OCI-LY1 (cell line): ENCODE data around the gene MTUS2.

ENCODE experiments used
- H2AFZ ChIP-seq: fragments of 200-600 bp; sonication (generic), shearing (Covaris generic); 2 replicates; pipeline ENCODE4 v1.6.0; 2014; ENCODE audit warnings: antibody characterized with exemption, mild to moderate bottlenecking, low read length
- H3F3A ChIP-seq: fragments of 200-600 bp; sonication (generic), shearing (Covaris generic); 2 replicates; pipeline ENCODE4 v1.6.0; 2014; ENCODE audit warnings: mild to moderate bottlenecking, antibody characterized with exemption, low read length, moderate library complexity; ENCODE audit not compliant: insufficient read depth
- H3K27ac ChIP-seq: fragments of 200-600 bp; sonication (generic); 2 replicates; pipeline ENCODE4 v1.5.1; 2014; ENCODE audit warnings: low read length, mixed run types, mild to moderate bottlenecking, low read depth; ENCODE audit not compliant: poor library complexity, severe bottlenecking
- H3K27me3 ChIP-seq: fragments of 200-600 bp; sonication (generic); 2 replicates; pipeline ENCODE4 v1.6.0; 2014; ENCODE audit warnings: antibody characterized with exemption, mild to moderate bottlenecking, low read length, moderate library complexity; ENCODE audit not compliant: insufficient read depth
- H3K36me3 ChIP-seq: fragments of 200-600 bp; sonication (generic); 2 replicates; pipeline ENCODE4 v1.6.1; 2014; ENCODE audit warnings: mild to moderate bottlenecking, antibody characterized with exemption, low read length, moderate library complexity, mixed read lengths; ENCODE audit not compliant: insufficient read depth
- H3K4me1 ChIP-seq: fragments of 200-600 bp; sonication (generic); 2 replicates; pipeline ENCODE4 v1.5.1; 2014; ENCODE audit warnings: mild to moderate bottlenecking, low read length, moderate library complexity; ENCODE audit not compliant: insufficient read depth, severe bottlenecking
- H3K4me2 ChIP-seq: fragments of 200-600 bp; sonication (generic), shearing (Covaris generic); 2 replicates; pipeline ENCODE4 v1.6.1; 2014; ENCODE audit warnings: low read length
- H3K4me3 ChIP-seq: fragments of 200-600 bp; sonication (generic); 2 replicates; pipeline ENCODE4 v1.5.1; 2014; ENCODE audit warnings: low read length, low read depth, mild to moderate bottlenecking, mixed read lengths; ENCODE audit not compliant: poor library complexity, severe bottlenecking
- H3K79me2 ChIP-seq: fragments of 200-600 bp; shearing (Covaris generic); 2 replicates; pipeline ENCODE4 v1.6.1; 2016; ENCODE audit warnings: mixed run types, low read length, mixed read lengths; ENCODE audit not compliant: insufficient read depth
- H3K9ac ChIP-seq: fragments of 200-600 bp; sonication (generic), shearing (Covaris generic); 2 replicates; pipeline ENCODE4 v1.6.1; 2014; ENCODE audit warnings: mild to moderate bottlenecking, low read length, mixed read lengths
- H3K9me2 ChIP-seq: fragments of 200-600 bp; sonication (generic), shearing (Covaris generic); 2 replicates; pipeline ENCODE4 v1.6.1; 2014; ENCODE audit warnings: low read depth, mild to moderate bottlenecking, low read length, mixed read lengths
- H3K9me3 ChIP-seq: fragments of 200-600 bp; shearing (Covaris generic); 2 replicates; pipeline ENCODE4 v1.6.1; 2014; ENCODE audit warnings: low read length, mixed read lengths
- H4K20me1 ChIP-seq: fragments of 200-600 bp; sonication (generic), shearing (Covaris generic); 2 replicates; pipeline ENCODE4 v1.6.0; 2016; ENCODE audit warnings: mild to moderate bottlenecking, low read length; ENCODE audit not compliant: insufficient read depth
- CTCF ChIP-seq: fragments of 200-600 bp; sonication (generic), shearing (Covaris generic); IDR thresholded peaks from 2 replicates; pipeline ENCODE4 v1.5.1; 2017; ENCODE audit warnings: mild to moderate bottlenecking, antibody characterized with exemption, low read length, moderate library complexity, mixed read lengths
- EZH2 ChIP-seq: fragments of 200-600 bp; sonication (generic), shearing (Covaris generic); IDR thresholded peaks from 2 replicates; pipeline ENCODE4 v1.8.0; 2017; ENCODE audit warnings: borderline replicate concordance, mixed run types, mild to moderate bottlenecking, antibody characterized with exemption, low read length, moderate library complexity, mixed read lengths

MTUS2 gene

GRCh38 chr13:29525757-29526156 is 705.6 kb downstream of the MTUS2 start:
- no peak overlapping the region for H2AFZ ChIP-seq

GRCh38 chr13:29526741-29527140 is 706.6 kb downstream of the MTUS2 start:
- Histone ChIP-seq H3K9ac (no peak overlapping the region), H3K4me3 (no peak overlapping the region), H3K4me1 (no peaks in the 10 kb centered on the region), H3K79me2 (no peaks in the 10 kb centered on the region), H3F3A (no peaks in the 10 kb centered on the region), H3K27me3 (no peaks in the 10 kb centered on the region), H3K36me3 (peaks cover 87% of the 10 kb centered on the region), H3K9me3 (no peaks in the 10 kb centered on the region), H3K4me2 (no peak overlapping the region), H3K27ac (no peak overlapping the region), H3K9me2 (no peaks in the 10 kb centered on the region), H4K20me1 (no peaks in the 10 kb centered on the region), H2AFZ (no peak overlapping the region)
- TF ChIP-seq CTCF: no peak
- TF ChIP-seq EZH2: no peak

More at GRCh38 chr13:29525757-29526156, 705.6 kb downstream of the MTUS2 start:
- Histone ChIP-seq H3K9me2 (no peaks in the 10 kb centered on the region), H3K27ac (no peak overlapping the region), H3K9me3 (no peaks in the 10 kb centered on the region), H3K4me1 (no peaks in the 10 kb centered on the region), H4K20me1 (no peaks in the 10 kb centered on the region), H3K27me3 (no peaks in the 10 kb centered on the region), H3F3A (no peaks in the 10 kb centered on the region), H3K79me2 (no peaks in the 10 kb centered on the region), H3K9ac (no peak overlapping the region), H3K4me3 (no peak overlapping the region), H3K36me3 (peaks cover 88% of the 10 kb centered on the region), H3K4me2 (no peak overlapping the region)
- TF ChIP-seq CTCF: no peak
- TF ChIP-seq EZH2: no peak

- Histone ChIP-seq H3K4me3 (no peak overlapping the region), H3K36me3 (peaks cover 87% of the 10 kb centered on the region), H3K4me1 (no peaks in the 10 kb centered on the region), H4K20me1 (no peaks in the 10 kb centered on the region), H3K9me2 (no peaks in the 10 kb centered on the region), H3K27me3 (no peaks in the 10 kb centered on the region), H3K9ac (no peak overlapping the region), H3K4me2 (no peak overlapping the region), H3F3A (no peaks in the 10 kb centered on the region), H2AFZ (no peak overlapping the region), H3K79me2 (no peaks in the 10 kb centered on the region), H3K27ac (no peak overlapping the region), H3K9me3 (no peaks in the 10 kb centered on the region)
- TF ChIP-seq EZH2 (no peak), CTCF (no peak)
Observed at GRCh38 chr13:29527511-29527910, 707.4 kb downstream of the MTUS2 start.
